Stimulated activated CD4-positive, alpha-beta T cell treated with anti-CD3 and anti-CD28 coated beads, Interleukin-12 subunit alpha, Interleukin-12 subunit beta, amount 100 ng/mL, for 24 hours (primary cell): ENCODE data around the gene LONRF2.
"Not testable (repeated sequence)": the region's sequence is repeated elsewhere in the genome, so short reads cannot be mapped to it uniquely, and the experiment has no call there.

ENCODE experiments used
- DNase-seq, 2 experiments: peaks; one replicate each; pipeline ENCODE4 v3.0.0-alpha.2; 2020; ENCODE audit warnings: low read depth in 2 of 2

LONRF2 gene

GRCh38 chr2:100321866-100322820 lies at the start of gene LONRF2:
Gene LONRF2 (minus strand): TSS chr2:100322501. CDS start chr2:100322093, 408 bp downstream.
- no peak for DNase-seq

- DNase-seq, result no peak
These were observed 44.9 kb upstream of the LONRF2 start for GRCh38 chr2:100367163-100367562.

GRCh38 chr2:100365434-100365833 lies 43.1 kb upstream of the LONRF2 start:
- no peak for DNase-seq

GRCh38 chr2:100362269-100362668 lies 40.0 kb upstream of the LONRF2 start:
- not testable (repeated sequence) for DNase-seq

GRCh38 chr2:100359576-100359975 lies 37.3 kb upstream of the LONRF2 start:
- DNase-seq, result no peak

GRCh38 chr2:100358554-100358953 lies 36.3 kb upstream of the LONRF2 start:
- DNase-seq, result no peak

- DNase-seq, result no peak
These were observed 30.2 kb upstream of the LONRF2 start for GRCh38 chr2:100352521-100352920.

GRCh38 chr2:100350661-100351185 lies 28.4 kb upstream of the LONRF2 start:
- DNase-seq, result no peak

GRCh38 chr2:100345144-100345543 lies 22.8 kb upstream of the LONRF2 start:
- DNase-seq, result not testable (repeated sequence)

GRCh38 chr2:100344433-100344832 lies 22.1 kb upstream of the LONRF2 start:
- DNase-seq, result no peak

- not testable (repeated sequence) for DNase-seq
These were observed 20.2 kb upstream of the LONRF2 start for GRCh38 chr2:100342466-100342865.

- no peak for DNase-seq
These were observed 17.5 kb upstream of the LONRF2 start for GRCh38 chr2:100339823-100340222.

GRCh38 chr2:100334929-100335328 lies 12.6 kb upstream of the LONRF2 start:
- no peak for DNase-seq

- no peak for DNase-seq
These were observed 5.4 kb upstream of the LONRF2 start for GRCh38 chr2:100327742-100328141.

GRCh38 chr2:100321179-100321865 lies 979 bp downstream of the LONRF2 start:
- peak in 1 of 2 experiments; percentile 15 for DNase-seq

GRCh38 chr2:100320547-100321178 lies 1.6 kb downstream of the LONRF2 start:
- no peak for DNase-seq

GRCh38 chr2:100317634-100318033 lies 4.7 kb downstream of the LONRF2 start:
- no peak for DNase-seq

GRCh38 chr2:100309973-100310719 lies 12.2 kb downstream of the LONRF2 start:
- no peak for DNase-seq

- no peak for DNase-seq
These were observed 13.0 kb downstream of the LONRF2 start for GRCh38 chr2:100309311-100309710.

GRCh38 chr2:100303744-100304143 lies 18.6 kb downstream of the LONRF2 start:
- no peak for DNase-seq

- DNase-seq, result no peak
These were observed 19.8 kb downstream of the LONRF2 start for GRCh38 chr2:100302585-100302892.
